AG08395 (cell line): ENCODE measurements around the gene CCL19.

Source experiments
- DNase-seq: peaks from one replicate; pipeline ENCODE4 v3.0.0; 2012; ENCODE audit warnings: mixed read lengths, low spot score

Gene CCL19

DNA sequence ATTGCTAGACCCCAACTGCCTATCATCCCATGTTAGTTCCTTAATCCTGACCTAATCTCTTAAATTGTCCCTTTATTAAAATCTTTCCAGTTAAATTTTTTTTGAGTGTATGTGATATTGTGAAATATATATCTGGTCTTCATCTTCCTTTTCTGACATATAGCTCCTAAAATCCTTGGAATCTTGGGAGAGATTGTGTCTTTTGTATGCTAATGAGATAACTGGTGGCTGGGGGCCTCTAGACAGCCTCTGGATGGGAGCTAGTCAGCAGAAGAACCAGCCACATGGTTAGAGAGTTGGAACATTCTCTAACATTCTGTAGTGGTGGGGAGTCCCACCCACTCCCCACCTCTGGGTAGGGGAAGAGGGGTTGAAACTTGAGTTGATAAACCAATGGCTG is 3.7 kb upstream of the CCL19 start:
- DNase-seq: no peak

DNA sequence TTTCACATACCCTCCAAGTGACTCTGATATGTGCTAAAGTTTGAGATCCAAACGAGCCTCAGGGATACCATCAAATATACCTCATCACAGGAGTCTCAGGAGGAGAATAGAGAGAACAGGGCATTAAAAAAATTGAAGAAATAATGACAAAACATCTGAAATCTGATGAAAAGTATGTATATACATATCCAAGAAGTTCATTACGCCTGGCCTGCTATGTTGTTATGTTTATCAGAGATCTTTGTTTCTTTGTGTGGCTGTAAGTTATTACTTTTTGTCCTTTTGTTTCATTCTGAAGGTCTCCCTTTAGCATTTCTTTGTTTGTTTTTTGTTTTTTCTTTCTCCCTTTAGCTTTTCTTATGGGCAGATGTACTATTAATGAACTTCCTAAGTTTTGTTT is 2.5 kb upstream of the CCL19 start:
- no peak for DNase-seq

GRCh38 chr9:34691936-34692315 is 850 bp upstream of the CCL19 start:
- no peak for DNase-seq

DNA sequence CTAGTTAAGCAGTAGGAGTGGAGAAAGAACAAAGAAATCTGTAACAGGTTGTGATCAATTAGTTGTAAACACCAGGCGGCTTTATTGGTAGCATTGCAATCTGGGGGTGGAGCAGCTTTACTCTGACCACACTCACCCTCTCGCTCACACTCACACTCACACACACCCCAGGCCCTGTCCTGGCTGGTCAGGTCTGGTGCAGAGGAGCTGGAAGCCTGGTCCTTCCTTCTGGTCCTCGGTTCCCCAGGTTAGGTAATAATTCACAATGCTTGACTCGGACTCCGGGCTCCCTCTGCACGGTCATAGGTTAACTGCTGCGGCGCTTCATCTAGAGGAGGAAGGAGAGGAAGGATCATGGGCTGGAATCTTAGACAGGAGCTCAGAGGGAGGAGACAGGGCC is 1.6 kb downstream of the CCL19 start:
- no peak for DNase-seq

- no peak for DNase-seq
These were observed 2.0 kb downstream of the CCL19 start for GRCh38 chr9:34689116-34689470.

DNA sequence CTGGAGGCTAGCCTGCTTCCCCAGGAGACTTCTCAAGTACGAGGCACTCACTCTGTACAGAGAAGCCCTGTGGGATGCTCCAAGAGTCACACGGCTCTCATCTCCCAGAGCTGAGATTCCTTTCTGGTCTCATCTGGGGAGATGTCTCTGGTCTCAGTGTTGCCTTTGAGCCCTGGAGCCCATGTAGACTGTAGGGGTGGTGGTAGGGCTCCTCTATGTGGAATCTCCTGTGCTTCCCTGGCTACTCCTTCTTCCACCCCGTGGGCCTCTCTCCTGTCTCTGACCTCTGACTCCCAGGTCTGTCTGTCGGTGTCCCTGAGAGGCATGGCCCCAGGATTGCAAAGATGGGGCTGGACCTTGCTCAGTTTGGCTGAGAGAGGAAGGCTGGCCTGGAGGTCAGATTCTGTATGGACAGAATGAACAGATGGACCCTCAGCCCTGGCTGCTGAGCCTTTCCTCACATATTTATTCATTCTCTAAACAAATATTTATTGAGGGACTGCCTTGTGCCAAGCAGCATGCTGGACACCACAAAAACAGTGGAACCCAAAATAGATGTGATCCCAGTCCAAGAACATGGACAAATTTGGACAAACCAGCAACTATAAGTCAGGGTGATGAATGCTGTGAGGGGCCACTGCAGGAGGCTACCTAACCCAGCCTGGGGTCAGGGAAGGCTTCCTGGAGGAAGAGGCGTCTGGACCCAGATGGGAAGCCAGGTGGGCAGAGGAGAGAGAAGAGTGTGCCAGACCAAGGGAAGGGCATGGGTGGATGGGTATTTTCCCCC is 2.6 kb downstream of the CCL19 start:
- no peak for DNase-seq

DNA sequence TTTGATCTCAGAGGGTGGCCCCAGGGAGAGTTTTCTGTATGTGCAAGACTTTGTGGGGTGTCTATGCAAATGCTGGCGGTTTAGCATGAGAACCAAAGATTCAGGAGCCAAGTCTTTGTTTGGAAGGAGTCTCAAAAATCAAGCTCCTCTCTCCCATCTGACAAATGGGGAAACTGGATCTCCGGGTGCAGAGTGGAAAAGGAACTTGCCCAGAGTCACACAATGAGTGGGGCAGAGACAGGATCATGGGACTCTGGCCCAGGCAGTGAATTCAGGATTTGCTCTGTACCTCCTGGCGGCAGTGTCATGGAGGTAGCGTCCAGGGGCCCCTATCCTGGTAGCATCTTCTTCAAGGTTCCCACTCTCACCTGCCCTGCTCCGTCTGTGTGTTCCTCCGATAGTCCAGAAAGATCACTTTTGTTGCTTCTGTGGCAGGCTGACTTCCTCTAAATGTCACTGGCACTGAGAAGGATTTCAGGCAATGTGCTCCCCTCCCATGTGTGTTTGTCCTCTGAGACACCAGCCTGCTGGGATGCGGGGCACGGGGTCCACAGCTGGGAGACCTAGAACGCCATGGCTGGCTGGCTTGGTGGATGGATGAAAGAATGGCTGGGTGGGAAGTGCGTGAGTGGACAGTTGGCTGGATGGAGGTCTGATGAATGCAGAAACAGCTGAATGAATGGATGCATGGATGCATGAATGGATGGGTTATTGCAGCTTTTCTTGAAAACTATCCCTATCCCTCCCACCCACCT is 3.6 kb downstream of the CCL19 start:
- DNase-seq: no peak

DNA sequence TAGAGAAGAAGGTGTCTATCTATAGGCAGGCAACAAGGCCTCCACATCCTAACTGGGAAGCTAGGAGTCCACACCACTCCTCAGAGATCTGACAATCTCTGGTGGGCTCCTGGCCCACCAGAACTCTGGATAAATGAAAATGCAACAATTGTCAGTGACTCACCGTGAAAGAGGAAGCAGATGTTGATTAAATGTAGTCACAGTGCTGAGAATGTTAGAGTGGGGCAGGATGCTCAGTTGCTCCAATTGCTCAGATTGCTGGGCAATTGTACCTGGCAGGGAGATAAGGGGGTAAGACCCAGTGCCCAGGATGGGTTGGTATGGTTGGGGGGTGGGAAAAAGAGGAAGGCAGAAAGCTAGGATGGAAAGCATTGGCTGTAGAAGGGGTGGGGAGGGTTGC is 4.3 kb downstream of the CCL19 start:
- peak; percentile 48 for DNase-seq

DNA sequence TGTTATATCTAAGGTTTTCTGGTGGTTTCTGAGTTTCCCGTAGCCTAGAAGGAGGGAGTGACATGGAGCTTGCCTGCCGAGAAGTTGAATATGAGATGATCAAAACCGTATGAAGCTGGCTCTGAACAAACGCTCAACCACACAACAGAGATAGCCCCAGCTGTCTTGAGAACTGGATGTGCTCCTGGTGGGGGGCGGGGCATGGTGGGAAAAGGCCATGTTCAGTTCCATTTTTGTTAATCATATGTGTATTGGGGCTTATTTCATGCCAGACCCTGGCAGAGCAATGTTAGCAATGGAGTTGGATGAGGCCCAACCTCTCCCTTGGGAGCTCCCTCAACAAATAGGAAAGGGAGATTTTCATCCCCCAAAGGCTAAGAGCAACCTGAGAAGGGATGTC is 4.8 kb downstream of the CCL19 start:
- peak; percentile 31 for DNase-seq

- peak; percentile 78 for DNase-seq
These were observed 5.5 kb downstream of the CCL19 start for GRCh38 chr9:34685591-34685990.

DNA sequence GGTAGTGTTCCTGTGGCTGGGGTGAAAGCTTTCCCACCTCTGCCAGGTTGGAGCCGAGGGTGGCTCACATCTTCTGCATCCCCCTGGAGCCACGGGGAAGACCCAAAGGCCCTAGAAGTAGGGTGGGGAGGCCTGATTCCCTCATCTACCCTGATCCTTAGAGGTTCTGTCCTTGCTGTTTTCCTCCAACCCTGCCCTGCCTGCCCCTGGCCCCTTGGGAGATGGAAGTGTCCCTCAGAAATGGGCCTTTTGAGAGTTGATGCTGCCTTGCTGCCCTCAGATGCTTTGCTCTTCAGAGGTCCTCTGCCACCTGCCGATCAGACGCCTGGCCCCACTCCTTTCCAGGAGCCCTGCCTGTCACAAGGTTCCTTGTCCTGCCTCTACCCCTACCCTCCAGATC is 6.3 kb downstream of the CCL19 start:
- no peak for DNase-seq

GRCh38 chr9:34684145-34684544 is 6.9 kb downstream of the CCL19 start:
- DNase-seq: no peak

DNA sequence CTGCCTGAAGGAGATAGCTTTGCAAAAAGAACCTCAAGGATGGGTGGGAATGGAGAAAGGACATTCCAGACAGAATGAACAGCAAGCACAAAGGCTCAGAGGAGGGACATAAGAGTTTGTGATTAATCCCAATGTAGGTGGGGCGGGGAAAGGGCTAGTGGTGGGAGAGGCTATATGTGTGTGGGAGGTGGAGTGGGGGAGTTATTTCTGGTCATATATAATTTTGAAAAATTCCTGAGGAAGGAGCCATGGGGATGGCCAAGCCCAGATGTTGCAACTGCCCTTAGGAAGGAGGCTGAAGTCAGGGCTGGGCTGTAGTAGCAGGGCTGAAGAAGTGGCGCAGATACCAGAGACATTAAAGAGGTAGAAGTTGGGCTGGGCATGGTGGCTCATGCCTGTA is 15.2 kb downstream of the CCL19 start:
- DNase-seq: no peak

DNA sequence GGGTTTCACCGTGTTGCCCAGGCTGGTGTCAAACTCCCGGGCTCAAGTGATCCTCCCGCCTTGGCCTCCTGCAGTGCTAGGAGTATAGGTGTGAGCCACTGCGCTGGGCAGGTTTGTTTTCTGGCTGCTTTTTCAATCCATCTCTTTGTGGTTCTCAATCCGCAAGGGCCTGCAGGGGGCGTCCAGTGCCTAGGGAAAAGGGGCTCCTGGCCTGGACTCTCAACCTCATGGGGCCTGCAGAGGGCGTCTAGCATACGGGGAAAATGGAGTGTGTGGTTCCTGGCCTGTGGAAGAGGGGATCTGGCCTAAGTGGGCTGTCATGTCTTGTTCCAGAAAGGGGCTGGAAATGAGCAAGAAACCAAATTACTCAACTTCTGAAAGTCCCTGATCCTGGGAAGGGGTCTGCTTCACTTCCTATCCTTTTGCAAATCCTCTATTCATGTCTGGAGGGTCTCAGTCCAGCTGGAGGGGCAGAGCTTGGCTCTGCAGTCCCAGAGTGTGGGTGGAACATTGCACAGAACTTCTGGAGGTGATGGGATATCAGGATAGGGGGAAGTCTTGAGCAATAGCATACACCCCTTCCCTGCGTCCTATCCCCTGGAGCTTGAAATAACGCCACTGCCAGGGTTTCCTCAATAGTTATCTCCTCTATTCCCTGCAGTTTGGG is 15.9 kb downstream of the CCL19 start:
- peak; percentile 86 for DNase-seq

DNA sequence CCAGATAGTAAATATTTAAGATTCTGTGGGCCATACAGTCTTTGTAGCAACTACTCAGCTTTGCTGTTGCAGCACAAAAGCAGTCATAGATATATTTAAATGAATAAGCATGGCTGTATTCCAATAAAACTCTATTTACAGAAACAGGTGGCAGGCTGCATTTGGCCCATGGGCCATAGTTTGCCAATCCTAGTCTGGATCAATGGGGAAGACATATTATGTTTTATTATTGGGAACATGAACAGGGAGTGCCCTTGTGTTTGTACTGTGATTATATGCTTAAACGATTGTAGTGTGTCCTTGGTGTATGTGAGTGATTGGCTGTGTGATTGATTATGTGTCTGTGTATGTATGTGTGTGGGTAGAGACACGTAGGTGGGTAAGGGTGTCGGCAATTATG is 16.6 kb downstream of the CCL19 start:
- DNase-seq: no peak

- DNase-seq: no peak
These were observed 19.8 kb downstream of the CCL19 start for GRCh38 chr9:34671307-34671706.

DNA sequence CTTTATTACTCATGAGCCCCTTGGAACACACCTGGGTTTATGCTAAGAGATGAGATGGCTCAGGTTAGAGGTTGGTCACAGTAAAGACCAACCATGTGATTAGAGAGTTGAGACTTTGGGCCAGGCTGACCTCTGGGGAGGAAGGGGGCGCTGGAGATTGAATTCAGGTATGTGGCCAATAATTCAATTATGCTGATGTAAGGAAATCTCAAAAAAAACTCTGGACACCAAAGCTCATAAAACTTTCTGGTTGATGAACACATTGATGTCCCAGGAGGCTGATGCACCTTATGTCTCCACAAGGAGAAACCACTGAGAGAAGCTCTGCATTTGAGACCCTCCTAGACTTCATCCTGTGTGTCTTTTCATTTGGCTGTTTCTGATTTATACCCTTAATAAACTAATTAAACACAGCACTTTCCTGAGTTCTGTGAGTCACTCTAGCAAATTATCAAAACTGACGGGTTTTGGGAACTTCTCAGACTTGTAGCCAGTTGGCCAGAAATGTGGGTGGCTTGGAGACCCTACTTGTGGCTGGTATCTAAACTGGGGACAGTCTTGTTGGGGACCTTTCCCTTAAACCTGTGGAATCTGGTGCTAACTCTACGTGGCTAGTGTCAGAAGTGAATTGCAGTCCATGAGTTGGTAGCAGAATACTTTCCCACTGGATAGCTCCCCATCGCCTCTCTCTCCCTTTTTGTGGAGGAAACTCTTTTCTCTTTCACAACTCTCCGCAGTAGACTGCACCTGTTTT is 21.1 kb downstream of the CCL19 start:
- no peak for DNase-seq

GRCh38 chr9:34665381-34666250 is 25.5 kb downstream of the CCL19 start:
- peak; percentile 97 for DNase-seq

DNA sequence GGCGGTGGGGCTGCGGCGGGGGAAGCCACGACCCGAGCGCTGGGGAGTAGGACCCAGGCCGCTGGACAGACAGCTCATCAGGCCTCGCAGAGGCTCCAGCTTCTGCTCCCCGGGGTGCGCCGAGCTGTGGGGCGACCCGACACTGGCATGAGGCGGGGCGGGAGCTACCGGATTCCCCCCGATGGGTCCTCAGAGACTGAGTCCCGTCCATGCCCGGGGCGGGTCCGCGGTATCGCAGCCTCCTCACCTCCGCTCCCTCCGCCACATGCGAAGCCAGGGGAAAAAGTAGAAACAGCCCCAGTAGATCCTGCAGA is 26.1 kb downstream of the CCL19 start:
- DNase-seq: no peak

DNA sequence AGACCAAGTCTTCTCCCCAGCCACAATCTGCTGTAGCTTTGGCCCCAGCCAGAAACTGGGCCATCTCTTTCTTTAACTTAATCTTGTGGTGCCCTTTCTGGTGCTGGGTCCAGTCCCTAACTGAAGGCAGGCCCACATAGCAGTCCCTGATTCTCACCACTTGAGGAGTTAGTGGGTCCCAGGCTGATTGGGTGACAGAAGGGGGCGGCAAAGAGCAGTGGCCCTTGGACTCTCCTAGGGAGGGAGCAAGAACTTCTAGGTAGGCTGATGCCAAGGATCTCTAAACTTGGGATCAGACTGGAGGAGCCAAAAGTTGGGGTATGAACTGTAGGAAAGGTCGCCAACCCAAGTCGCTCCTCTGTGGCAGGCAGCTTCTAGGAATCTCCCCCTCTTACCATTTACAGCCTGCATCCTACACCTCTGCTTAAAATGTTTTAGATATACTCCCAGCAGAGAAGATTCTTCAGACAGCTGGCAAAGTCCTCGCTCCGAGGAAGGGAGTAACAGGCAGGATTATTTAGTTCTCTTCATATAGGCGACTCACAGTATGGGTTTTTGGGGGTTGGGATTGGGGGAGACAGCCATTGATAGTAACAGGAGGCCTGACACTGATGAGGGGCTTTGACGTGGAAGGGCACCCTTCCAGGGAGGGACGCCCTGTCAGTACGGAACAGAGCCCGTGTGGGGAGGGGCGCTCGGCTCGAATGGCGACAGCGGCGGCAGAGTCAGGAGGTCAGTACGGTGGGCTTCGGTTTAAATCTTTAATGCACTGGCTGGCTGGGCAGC is 26.6 kb downstream of the CCL19 start:
- DNase-seq: peak; percentile 87

GRCh38 chr9:34663303-34663605 is 27.8 kb downstream of the CCL19 start:
- DNase-seq: no peak
